Erythroblast (primary cell): ENCODE measurements around the gene FARP1.

Source experiments
- GATA1 ChIP-seq: IDR thresholded peaks from 2 replicates; pipeline ENCODE4 v1.6.1; 2011; ENCODE audit warnings: low read depth, mild to moderate bottlenecking, control low read depth, low read length, moderate library complexity
- POLR2A ChIP-seq: IDR thresholded peaks from 2 replicates; pipeline ENCODE4 v1.6.1; 2011; ENCODE audit warnings: mild to moderate bottlenecking, low read length

DNA sequence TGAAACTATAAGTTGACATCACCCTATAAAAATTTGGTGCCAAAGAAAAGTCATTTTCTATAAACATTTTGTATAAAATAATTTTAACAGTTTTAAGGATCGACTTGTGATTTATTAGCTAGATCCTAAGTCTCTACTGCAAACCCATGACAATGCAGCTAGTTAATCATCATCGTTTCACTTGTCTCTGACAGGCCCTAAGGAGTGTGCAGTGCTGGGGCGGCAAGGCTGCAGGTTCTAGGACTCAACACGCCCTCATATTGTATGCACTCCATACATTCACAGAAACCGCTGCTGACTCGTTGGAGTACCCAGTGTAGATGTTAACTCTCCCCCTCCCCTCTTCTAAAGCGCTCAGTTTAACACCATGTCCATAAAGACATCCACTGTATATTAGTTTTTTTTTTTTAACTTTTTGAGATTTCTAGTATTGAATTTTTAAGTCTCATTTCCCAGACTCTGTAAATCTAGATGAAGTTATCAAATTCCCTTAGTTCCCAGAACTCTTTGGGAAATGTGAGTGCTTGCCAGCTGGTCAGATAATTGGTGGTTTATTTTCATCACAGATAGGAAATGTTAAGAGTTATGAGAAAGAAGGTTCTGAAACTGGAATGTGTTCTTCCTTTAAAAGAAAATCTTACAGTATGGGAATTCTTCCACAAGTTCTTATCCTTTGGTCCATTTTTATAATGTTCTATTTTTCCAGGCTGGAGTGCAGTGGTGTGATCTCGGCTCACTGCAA is 197.0 kb downstream of the FARP1 start:
- no peak for TF ChIP-seq POLR2A
- no peak for TF ChIP-seq GATA1
